Measurements from ENCODE around the gene PLCB1. TPM values are rescaled to one million over a fixed set of nuclear protein-coding genes. Genes with fewer than 3 reads are reported as not detected.

The PLCB1 gene
- total and polyA plus RNA-seq, 8 donors = 8.8 to 27.7 (median 19.2) TPM

- Histone ChIP-seq H3K4me1 (no peaks in the 10 kb centered on the region), H3K9me3 (peaks cover 0 to 13% of the 10 kb centered on the region in 2 donors), H3K27me3 (no peaks in the 10 kb centered on the region), H3K36me3 (no peaks in the 10 kb centered on the region), H3K4me3 (no peak overlapping the region), H3K27ac (no peak overlapping the region)
- intact Hi-C loops (cut with DNase I) = no loop called here
- TF ChIP-seq CTCF (IDR thresholded peaks at IDR 0.05) = no peak
- ATAC-seq = no peak
- no peak for DNase-seq
Observed at GRCh38 chr20:8190043-8190880, 58.2 kb downstream of the PLCB1 start.

GRCh38 chr20:8194721-8195120 lies 62.7 kb downstream of the PLCB1 start:
- intact Hi-C loops (cut with DNase I) = no loop called here
- H3K4me1 ChIP-seq = no peaks in the 10 kb centered on the region
- no peak for TF ChIP-seq CTCF (IDR thresholded peaks at IDR 0.05)
- no peaks in the 10 kb centered on the region for H3K36me3 ChIP-seq
- no peak overlapping the region for H3K4me3 ChIP-seq
- no peak overlapping the region for H3K27ac ChIP-seq
- DNase-seq (no peak), ATAC-seq (no peak)
- H3K9me3 ChIP-seq = peaks cover 0 to 13% of the 10 kb centered on the region in 2 donors
- H3K27me3 ChIP-seq = no peaks in the 10 kb centered on the region

GRCh38 chr20:8196096-8196495 lies 64.0 kb downstream of the PLCB1 start:
- Histone ChIP-seq H3K9me3 (peaks cover 0 to 13% of the 10 kb centered on the region in 2 donors), H3K27me3 (no peaks in the 10 kb centered on the region), H3K4me3 (no peak overlapping the region), H3K27ac (no peak overlapping the region), H3K36me3 (no peaks in the 10 kb centered on the region), H3K4me1 (no peaks in the 10 kb centered on the region)
- intact Hi-C loops (cut with DNase I) = no loop called here
- ATAC-seq = no peak
- no peak for TF ChIP-seq CTCF (IDR thresholded peaks at IDR 0.05)
- no peak for DNase-seq

- DNase-seq (no peak), ATAC-seq (no peak)
- Histone ChIP-seq H3K4me3 (no peak overlapping the region), H3K27me3 (no peaks in the 10 kb centered on the region), H3K27ac (no peak overlapping the region), H3K9me3 (no peaks in the 10 kb centered on the region), H3K4me1 (no peaks in the 10 kb centered on the region), H3K36me3 (no peaks in the 10 kb centered on the region)
- no peak for TF ChIP-seq CTCF (IDR thresholded peaks at IDR 0.05)
- intact Hi-C loops (cut with DNase I) = no loop called here
Observed at GRCh38 chr20:8200220-8200619, 68.2 kb downstream of the PLCB1 start.

GRCh38 chr20:8203366-8203765 lies 71.3 kb downstream of the PLCB1 start:
- DNase-seq (no peak), ATAC-seq (no peak)
- intact Hi-C loops (cut with DNase I) = no loop called here
- Histone ChIP-seq H3K9me3 (no peaks in the 10 kb centered on the region), H3K36me3 (no peaks in the 10 kb centered on the region), H3K4me1 (no peaks in the 10 kb centered on the region), H3K4me3 (no peak overlapping the region), H3K27me3 (no peaks in the 10 kb centered on the region), H3K27ac (no peak overlapping the region)
- no peak for TF ChIP-seq CTCF (IDR thresholded peaks at IDR 0.05)
